Measurements from ENCODE around the gene THSD4. TPM values are rescaled to one million over a fixed set of nuclear protein-coding genes. Genes with fewer than 3 reads are reported as not detected.
A peak's percentile ranks its signal among the peaks of the same experiment; 100 is the strongest.

Gene THSD4
- total RNA-seq, 6 experiments from 2014 or later, result 5.2 to 21.8 (median 13.7) TPM

- WGBS (ENCODE audit: insufficient coverage, low coverage, low lambda C conversion rate, missing lambda C conversion rate), result 44% methylated on average over 6 of the region's 6 CpGs
- peak; percentile 17 to 55 (median 44) for ATAC-seq
These were observed 32.8 kb downstream of the THSD4 start for GRCh38 chr15:71148048-71148447.

GRCh38 chr15:71149646-71150557 lies 34.6 kb downstream of the THSD4 start:
- H3K36me3 ChIP-seq, result no peaks in the 10 kb centered on the region
- ATAC-seq, result peak; percentile 66 to 79 (median 74)
- peak; percentile 47 to 88 (median 74) for DNase-seq
- no peak overlapping the region for H3K4me3 ChIP-seq
- H3K4me1 ChIP-seq, result peaks cover 0 to 67% (median 23%) of the 10 kb centered on the region in 4 donors
- no peaks in the 10 kb centered on the region for H3K9me3 ChIP-seq
- no peaks in the 10 kb centered on the region for H3K27me3 ChIP-seq
- TF ChIP-seq CTCF (IDR thresholded peaks at IDR 0.05) (no peak), POLR2A (IDR thresholded peaks at IDR 0.05) (no peak)
- peak overlapping the region in 2 of 3 donors; percentile 68 to 83 for H3K27ac ChIP-seq
- WGBS (ENCODE audit: insufficient coverage, low coverage, low lambda C conversion rate, missing lambda C conversion rate), result 11% methylated on average over 7 of the region's 7 CpGs
- intact Hi-C loops (cut with DNase I), result no loop called here

More at GRCh38 chr15:71148048-71148447, 32.8 kb downstream of the THSD4 start:
- Histone ChIP-seq H3K4me3 (no peak overlapping the region), H3K9me3 (no peaks in the 10 kb centered on the region), H3K4me1 (peaks cover 0 to 82% (median 32%) of the 10 kb centered on the region in 4 donors), H3K36me3 (no peaks in the 10 kb centered on the region), H3K27me3 (no peaks in the 10 kb centered on the region), H3K27ac (peak overlapping the region in 2 of 3 donors; percentile 41 to 83)
- DNase-seq, result peak in 1 of 3 donors; percentile 66
- intact Hi-C loops (cut with DNase I), result no loop called here
- TF ChIP-seq POLR2A (IDR thresholded peaks at IDR 0.05) (no peak), CTCF (IDR thresholded peaks at IDR 0.05) (no peak)

GRCh38 chr15:71151081-71151480 lies 35.8 kb downstream of the THSD4 start:
- H3K27ac ChIP-seq, result peak overlapping the region in 2 of 3 donors; percentile 68 to 83
- 52% methylated on average over 2 of the region's 2 CpGs for WGBS (ENCODE audit: insufficient coverage, low coverage, low lambda C conversion rate, missing lambda C conversion rate)
- H3K9me3 ChIP-seq, result no peaks in the 10 kb centered on the region
- no peak overlapping the region for H3K4me3 ChIP-seq
- no peak for TF ChIP-seq POLR2A (IDR thresholded peaks at IDR 0.05)
- TF ChIP-seq CTCF (IDR thresholded peaks at IDR 0.05), result no peak
- no peaks in the 10 kb centered on the region for H3K36me3 ChIP-seq
- intact Hi-C loops (cut with DNase I), result no loop called here
- peaks cover 0 to 58% (median 21%) of the 10 kb centered on the region in 4 donors for H3K4me1 ChIP-seq
- no peak for DNase-seq
- no peaks in the 10 kb centered on the region for H3K27me3 ChIP-seq
- ATAC-seq, result no peak

GRCh38 chr15:71152542-71152941 lies 37.3 kb downstream of the THSD4 start:
- Histone ChIP-seq H3K36me3 (no peaks in the 10 kb centered on the region), H3K4me1 (peaks cover 0 to 43% (median 16%) of the 10 kb centered on the region in 4 donors), H3K4me3 (no peak overlapping the region), H3K27me3 (no peaks in the 10 kb centered on the region), H3K9me3 (no peaks in the 10 kb centered on the region), H3K27ac (no peak overlapping the region)
- DNase-seq (no peak), ATAC-seq (no peak)
- TF ChIP-seq CTCF (IDR thresholded peaks at IDR 0.05) (no peak), POLR2A (IDR thresholded peaks at IDR 0.05) (no peak)
- intact Hi-C loops (cut with DNase I), result no loop called here
- 78% methylated on average over 3 of the region's 7 CpGs for WGBS (ENCODE audit: insufficient coverage, low coverage, low lambda C conversion rate, missing lambda C conversion rate)
